ENCODE data around the gene SUCNR1.
"Not testable (repeated sequence)": the region's sequence is repeated elsewhere in the genome, so short reads cannot be mapped to it uniquely, and the experiment has no call there.

Gene SUCNR1

GRCh38 chr3:151881137-151881536 lies 7.7 kb downstream of the SUCNR1 start:
- Mint-ChIP-seq H3K27ac (no peak overlapping the region), H3K9me3 (no peaks in the 10 kb centered on the region), H3K4me1 (ENCODE audit: low read depth) (peaks cover 3% of the 10 kb centered on the region), H3K27me3 (ENCODE audit: low read depth) (peaks cover 6% of the 10 kb centered on the region), H3K4me3 (no peak overlapping the region), H3K36me3 (ENCODE audit: low read depth) (no peaks in the 10 kb centered on the region)

- not testable (repeated sequence) for H3K27ac Mint-ChIP-seq; H3K4me1 Mint-ChIP-seq (ENCODE audit: low read depth); H3K36me3 Mint-ChIP-seq (ENCODE audit: low read depth); H3K9me3 Mint-ChIP-seq; H3K4me3 Mint-ChIP-seq
- H3K27me3 Mint-ChIP-seq (ENCODE audit: low read depth): peaks cover 11% of the 10 kb centered on the region
These were observed 12.0 kb downstream of the SUCNR1 start for GRCh38 chr3:151885397-151885796.

- peaks cover 16% of the 10 kb centered on the region for H3K4me1 Mint-ChIP-seq (ENCODE audit: low read depth)
- not testable (repeated sequence) for H3K27me3 Mint-ChIP-seq (ENCODE audit: low read depth); H3K36me3 Mint-ChIP-seq (ENCODE audit: low read depth); H3K27ac Mint-ChIP-seq; H3K9me3 Mint-ChIP-seq; H3K4me3 Mint-ChIP-seq
These were observed 14.2 kb downstream of the SUCNR1 start for GRCh38 chr3:151887450-151888211.

GRCh38 chr3:151890721-151891141 lies 17.3 kb downstream of the SUCNR1 start:
- no peak overlapping the region for H3K4me3 Mint-ChIP-seq
- peaks cover 6% of the 10 kb centered on the region for H3K36me3 Mint-ChIP-seq (ENCODE audit: low read depth)
- peak overlapping the region; percentile 73 for H3K27ac Mint-ChIP-seq
- H3K9me3 Mint-ChIP-seq: peaks cover 5% of the 10 kb centered on the region
- H3K4me1 Mint-ChIP-seq (ENCODE audit: low read depth): peaks cover 19% of the 10 kb centered on the region
- peaks cover 8% of the 10 kb centered on the region for H3K27me3 Mint-ChIP-seq (ENCODE audit: low read depth)

- H3K27me3 Mint-ChIP-seq (ENCODE audit: low read depth): no peaks in the 10 kb centered on the region
- peaks cover 5% of the 10 kb centered on the region for H3K9me3 Mint-ChIP-seq
- H3K27ac Mint-ChIP-seq: no peak overlapping the region
- H3K4me3 Mint-ChIP-seq: no peak overlapping the region
- H3K4me1 Mint-ChIP-seq (ENCODE audit: low read depth): peaks cover 27% of the 10 kb centered on the region
- H3K36me3 Mint-ChIP-seq (ENCODE audit: low read depth): peaks cover 5% of the 10 kb centered on the region
These were observed 18.3 kb downstream of the SUCNR1 start for GRCh38 chr3:151891721-151892120.

- Mint-ChIP-seq H3K27me3 (ENCODE audit: low read depth) (no peaks in the 10 kb centered on the region), H3K36me3 (ENCODE audit: low read depth) (peaks cover 5% of the 10 kb centered on the region), H3K27ac (no peak overlapping the region), H3K9me3 (peaks cover 5% of the 10 kb centered on the region), H3K4me3 (no peak overlapping the region), H3K4me1 (ENCODE audit: low read depth) (peaks cover 28% of the 10 kb centered on the region)
These were observed 20.8 kb downstream of the SUCNR1 start for GRCh38 chr3:151894219-151894618.

GRCh38 chr3:151895478-151896241 lies 22.2 kb downstream of the SUCNR1 start:
- H3K4me1 Mint-ChIP-seq (ENCODE audit: low read depth): peaks cover 29% of the 10 kb centered on the region
- H3K4me3 Mint-ChIP-seq: no peak overlapping the region
- H3K27ac Mint-ChIP-seq: peak overlapping the region; percentile 47
- H3K9me3 Mint-ChIP-seq: peaks cover 5% of the 10 kb centered on the region
- H3K27me3 Mint-ChIP-seq (ENCODE audit: low read depth): no peaks in the 10 kb centered on the region
- H3K36me3 Mint-ChIP-seq (ENCODE audit: low read depth): peaks cover 3% of the 10 kb centered on the region

- Mint-ChIP-seq H3K27me3 (ENCODE audit: low read depth) (no peaks in the 10 kb centered on the region), H3K9me3 (peaks cover 5% of the 10 kb centered on the region), H3K36me3 (ENCODE audit: low read depth) (peaks cover 2% of the 10 kb centered on the region), H3K27ac (no peak overlapping the region), H3K4me1 (ENCODE audit: low read depth) (peaks cover 28% of the 10 kb centered on the region), H3K4me3 (no peak overlapping the region)
These were observed 23.0 kb downstream of the SUCNR1 start for GRCh38 chr3:151896246-151897012.

GRCh38 chr3:151898121-151898520 lies 24.7 kb downstream of the SUCNR1 start:
- H3K4me1 Mint-ChIP-seq (ENCODE audit: low read depth): peaks cover 27% of the 10 kb centered on the region
- H3K27ac Mint-ChIP-seq; H3K9me3 Mint-ChIP-seq; H3K4me3 Mint-ChIP-seq; H3K36me3 Mint-ChIP-seq (ENCODE audit: low read depth); H3K27me3 Mint-ChIP-seq (ENCODE audit: low read depth): not testable (repeated sequence)

GRCh38 chr3:151898564-151899261 lies 25.3 kb downstream of the SUCNR1 start:
- not testable (repeated sequence) for H3K27ac Mint-ChIP-seq

GRCh38 chr3:151899996-151900395 lies 26.6 kb downstream of the SUCNR1 start:
- H3K4me1 Mint-ChIP-seq (ENCODE audit: low read depth): peaks cover 27% of the 10 kb centered on the region
- no peak overlapping the region for H3K4me3 Mint-ChIP-seq
- no peaks in the 10 kb centered on the region for H3K9me3 Mint-ChIP-seq
- peaks cover 4% of the 10 kb centered on the region for H3K27me3 Mint-ChIP-seq (ENCODE audit: low read depth)
- no peak overlapping the region for H3K27ac Mint-ChIP-seq
- peaks cover 4% of the 10 kb centered on the region for H3K36me3 Mint-ChIP-seq (ENCODE audit: low read depth)

More at GRCh38 chr3:151898564-151899261, 25.3 kb downstream of the SUCNR1 start:
- not testable (repeated sequence) for H3K4me3 Mint-ChIP-seq; H3K9me3 Mint-ChIP-seq; H3K27me3 Mint-ChIP-seq (ENCODE audit: low read depth); H3K36me3 Mint-ChIP-seq (ENCODE audit: low read depth)
- H3K4me1 Mint-ChIP-seq (ENCODE audit: low read depth): peaks cover 27% of the 10 kb centered on the region

GRCh38 chr3:151900460-151900859 lies 27.0 kb downstream of the SUCNR1 start:
- H3K4me3 Mint-ChIP-seq: no peak overlapping the region
- H3K27me3 Mint-ChIP-seq (ENCODE audit: low read depth): peaks cover 4% of the 10 kb centered on the region
- H3K4me1 Mint-ChIP-seq (ENCODE audit: low read depth): peaks cover 24% of the 10 kb centered on the region
- H3K36me3 Mint-ChIP-seq (ENCODE audit: low read depth): peaks cover 3% of the 10 kb centered on the region
- no peak overlapping the region for H3K27ac Mint-ChIP-seq
- H3K9me3 Mint-ChIP-seq: no peaks in the 10 kb centered on the region

- Mint-ChIP-seq H3K4me1 (ENCODE audit: low read depth) (peaks cover 19% of the 10 kb centered on the region), H3K27me3 (ENCODE audit: low read depth) (peaks cover 4% of the 10 kb centered on the region), H3K36me3 (ENCODE audit: low read depth) (peaks cover 2% of the 10 kb centered on the region), H3K27ac (no peak overlapping the region), H3K4me3 (no peak overlapping the region), H3K9me3 (no peaks in the 10 kb centered on the region)
These were observed 27.6 kb downstream of the SUCNR1 start for GRCh38 chr3:151900884-151901643.

Data from T-helper 1 cell treated with Interleukin-12 subunit alpha and Interleukin-12 subunit beta and Interleukin-4 antibody, amounts not matched to agents 30 μg/mL and 1 μg/mL, for 36 hours (primary cell).